ENCODE results near the gene KCNN2. TPM values are rescaled to one million over a fixed set of nuclear protein-coding genes. Genes with fewer than 3 reads are reported as not detected.

KCNN2 gene
- total and polyA plus RNA-seq, 2 of the 4 experiments (the other 2 are of a cell fraction): 2.2 to 8.8 TPM

DNA sequence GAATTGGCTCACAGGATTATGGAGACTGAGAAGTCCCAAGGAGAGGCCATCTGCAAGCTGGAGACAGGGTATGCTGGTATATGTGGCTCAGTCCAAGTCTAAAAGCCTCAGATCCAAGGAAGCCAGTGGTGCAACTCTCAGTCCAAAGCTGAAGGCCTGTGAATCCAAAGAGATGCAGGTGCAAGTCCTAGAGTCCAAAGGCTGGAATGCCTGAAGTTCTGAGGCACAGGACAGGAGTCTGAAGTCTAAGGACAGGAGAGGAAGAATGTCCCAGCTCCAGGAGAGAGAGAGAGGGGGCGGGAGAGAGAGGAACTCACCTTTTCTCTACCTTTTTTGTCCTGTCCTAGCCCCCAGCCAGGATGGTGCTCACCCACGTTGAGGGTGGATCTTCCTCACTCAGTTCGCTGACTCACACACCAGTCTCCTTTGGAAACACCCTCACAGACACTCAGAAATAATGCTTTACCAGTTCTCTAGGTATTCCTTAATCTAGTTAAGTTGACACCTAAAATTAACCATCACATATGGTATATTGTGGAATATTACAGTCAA lies 49.6 kb downstream of the KCNN2 start:
- no peaks in the 10 kb centered on the region for H3K27me3 ChIP-seq (ENCODE audit: control insufficient read depth, insufficient read depth, low read length)
- H4K5ac ChIP-seq (ENCODE audit: low read depth, low read length): no peak overlapping the region
- H3K4ac ChIP-seq (ENCODE audit: low read depth, low read length): peak overlapping the region; percentile 55; the same call in 1 of the 2 replicates
- DNase-seq (peak; percentile 10), ATAC-seq (ENCODE audit: low read depth) (no peak)
- TF ChIP-seq SMC3 (IDR thresholded peaks at IDR 0.05; ENCODE audit: low read depth, low read length) (no peak), MAFK (IDR thresholded peaks at IDR 0.05; ENCODE audit: low read depth, low read length) (no peak), MXI1 (IDR thresholded peaks at IDR 0.05; ENCODE audit: borderline replicate concordance, low read depth, low read length) (no peak), ELK1 (IDR thresholded peaks at IDR 0.05; ENCODE audit: borderline replicate concordance, low read depth, low read length) (no peak), CEBPB (IDR thresholded peaks at IDR 0.05; ENCODE audit: low read depth, low read length) (no peak), NFE2L2 (IDR thresholded peaks at IDR 0.05; ENCODE audit: low read depth, low read length) (no peak), RCOR1 (IDR thresholded peaks at IDR 0.05; ENCODE audit: insufficient replicate concordance, low read length) (no peak), POLR2A (IDR thresholded peaks at IDR 0.05; ENCODE audit: low read depth, low read length) (no peak), USF2 (IDR thresholded peaks at IDR 0.05; ENCODE audit: low read depth, low read length) (no peak), CHD1 (IDR thresholded peaks at IDR 0.05; ENCODE audit: low read depth, low read length) (no peak), BHLHE40 (IDR thresholded peaks at IDR 0.05; ENCODE audit: low read depth, low read length) (no peak), FOS (IDR thresholded peaks at IDR 0.05; ENCODE audit: low read depth, low read length) (no peak), RAD21 (IDR thresholded peaks at IDR 0.05; ENCODE audit: low read length) (no peak), CTCF (conservative IDR thresholded peaks at IDR 0.05; ENCODE audit: low read depth, low read length) (no peak)
- no peak overlapping the region for H3K4me2 ChIP-seq (ENCODE audit: low read depth, low read length)
- H2BK20ac ChIP-seq (ENCODE audit: low read depth, low read length): 0 out of 2 replicates have a peak overlapping the region, but pooled peaks have one; percentile 0
- no peak overlapping the region; the same call in 1 of the 2 replicates for H4K91ac ChIP-seq (ENCODE audit: insufficient read depth, low read depth, low read length)
- peaks cover 0 to 2% of the 10 kb centered on the region in 2 experiments; a peak in 1 of 4 replicates for H3K79me1 ChIP-seq (ENCODE audit: low read depth in 1 of 2, low read length in 2 of 2)
- BruUV-seq (replicated peaks): no TSS peak
- H4K8ac ChIP-seq (ENCODE audit: low read depth in 2 of 2, low read length in 2 of 2): no peak overlapping the region; a peak in 1 of 4 replicates
- no peaks in the 10 kb centered on the region; the same call in 1 of the 2 replicates for H3K9me1 ChIP-seq (ENCODE audit: insufficient read depth, low read length)
- H3K4me3 ChIP-seq (ENCODE audit: insufficient read depth, low read depth, low read length): no peak overlapping the region
- H3K56ac ChIP-seq (ENCODE audit: extremely low read depth, insufficient read depth, low read length): no peak overlapping the region
- intact Hi-C loops (cut with micrococcal nuclease): loop anchor here (10.0 kb wide), 1 partner anchor 157 kb away; no protein-coding TSS in a partner anchor
- ChIA-PET CTCF (no interaction called here), POLR2A (ENCODE audit: unreplicated experiment) (no interaction called here)
- WGBS, 2 experiments (ENCODE audit: extremely low coverage in 2 of 2, insufficient read length in 1 of 2): no CpG with 5 or more reads among the region's 3 CpGs
- no peak overlapping the region for H2AK5ac ChIP-seq (ENCODE audit: low read depth, low read length)
- no peak overlapping the region for H3K9ac ChIP-seq (ENCODE audit: low read depth, low read length)
- in situ Hi-C loops (cut with MboI; ENCODE audit: low sequenced_read_pairs): no loop called here
- H3K9me3 ChIP-seq (ENCODE audit: control insufficient read depth, insufficient read depth, low read length): no peaks in the 10 kb centered on the region
- H3K4me1 ChIP-seq (ENCODE audit: control insufficient read depth, insufficient read depth, low read length): peaks cover 9% of the 10 kb centered on the region; the same call in 1 of the 2 replicates
- no peak overlapping the region for H3K27ac ChIP-seq (ENCODE audit: insufficient read depth, low read length)
- H2BK5ac ChIP-seq (ENCODE audit: low read depth, low read length, poor library complexity, severe bottlenecking): no peak overlapping the region
- H2AK9ac ChIP-seq (replicated peaks; ENCODE audit: low read depth, low read length, poor library complexity): no peak overlapping the region
- H3K23ac ChIP-seq (ENCODE audit: low read depth, low read length): 0 out of 2 replicates have a peak overlapping the region, but pooled peaks have one; percentile 4
- peak overlapping the region; percentile 52; the same call in 1 of the 3 replicates for H2BK15ac ChIP-seq (ENCODE audit: low read depth, low read length)
- no peak overlapping the region; the same call in 1 of the 2 replicates for H3K14ac ChIP-seq (replicated peaks; ENCODE audit: low read depth, low read length)
- H4K20me1 ChIP-seq (ENCODE audit: insufficient read depth, low read length): no peaks in the 10 kb centered on the region
- no peaks in the 10 kb centered on the region for H3K36me3 ChIP-seq (ENCODE audit: control insufficient read depth, insufficient read depth, low read length)
- dilution Hi-C loops (cut with HindIII; ENCODE audit: low sequenced_read_pairs, unreplicated experiment): no loop called here
- H3K18ac ChIP-seq (ENCODE audit: low read depth, low read length): peak overlapping the region; percentile 24
- peak overlapping the region; percentile 6; the same call in 1 of the 2 replicates for H2BK120ac ChIP-seq (ENCODE audit: low read depth, low read length)
- no peak overlapping the region for H2AFZ ChIP-seq (replicated peaks; ENCODE audit: low read length, poor library complexity)

All from IMR-90 (cell line).